Naive thymus-derived CD4-positive, alpha-beta T cell (primary cell): ENCODE data around the gene KDM6A. TPM values are rescaled to one million over a fixed set of nuclear protein-coding genes. Genes with fewer than 3 reads are reported as not detected.
"Not testable (repeated sequence)": the region's sequence is repeated elsewhere in the genome, so short reads cannot be mapped to it uniquely, and the experiment has no call there.

Source experiments
- ATAC-seq: fragments of 150-1000 bp; cut with Tn5 transposase; 2 replicates; pipeline ENCODE4 v1.10.0; 2021; ENCODE audit warnings: mild to moderate bottlenecking, moderate library complexity
- CTCF ChIA-PET: fragments of 350-600 bp; sonication (Branson Sonifier 250); formaldehyde crosslinking; loops from one replicate; lab custom pipeline; 2021; ENCODE audit warnings: antibody characterized with exemption; lab: Charles Lee
- POLR2A ChIA-PET: fragments of 350-600 bp; sonication (Branson Sonifier 250); formaldehyde crosslinking; loops from one replicate; lab custom pipeline; 2021; ENCODE audit warnings: antibody characterized with exemption, inconsistent platforms; lab: Charles Lee
- DNase-seq, 9 donors: peaks; one replicate each; pipeline versions ENCODE4 v3.0.0 to v3.0.0-alpha.2; 2020 to 2022; ENCODE audit warnings: mixed read lengths in 1 of 9
- H3K27ac ChIP-seq: one replicate; pipeline ENCODE4 v1.7.0; 2013; ENCODE audit warnings: mild to moderate bottlenecking, low read depth, low read length, moderate library complexity
- H3K27me3 ChIP-seq, 2 donors: one replicate each; pipeline ENCODE4 v1.7.0; 2013; ENCODE audit warnings: low read length in 2 of 2, mild to moderate bottlenecking in 2 of 2, moderate library complexity in 2 of 2; ENCODE audit not compliant: control insufficient read depth in 2 of 2, insufficient read depth in 2 of 2
- H3K36me3 ChIP-seq, 3 experiments: 1 replicate in 2 of 3; 2 replicates in 1 of 3; pipeline ENCODE4 v1.7.0; 2013; ENCODE audit warnings: low read length in 3 of 3, mild to moderate bottlenecking in 3 of 3, moderate library complexity in 1 of 3; ENCODE audit not compliant: insufficient read depth in 3 of 3, control insufficient read depth in 2 of 3
- H3K4me1 ChIP-seq, 2 donors: one replicate each; pipeline ENCODE4 v1.7.0; 2013; ENCODE audit warnings: low read length in 2 of 2, mild to moderate bottlenecking in 2 of 2, moderate library complexity in 1 of 2; ENCODE audit not compliant: control insufficient read depth in 2 of 2, insufficient read depth in 2 of 2
- H3K4me3 ChIP-seq: 2 replicates; pipeline ENCODE4 v1.7.0; 2013; ENCODE audit warnings: mild to moderate bottlenecking, low read length
- H3K9me3 ChIP-seq, 3 experiments: 1 replicate in 2 of 3; 2 replicates in 1 of 3; pipeline ENCODE4 v1.7.0; 2013; ENCODE audit warnings: low read length in 3 of 3; ENCODE audit not compliant: control insufficient read depth in 2 of 3
- H3K27ac Mint-ChIP-seq, 9 donors: one replicate each; pipeline ENCODE4 v1.8.0; 2020 to 2022; ENCODE audit warnings: mixed read lengths in 9 of 9, mild to moderate bottlenecking in 8 of 9, moderate library complexity in 5 of 9, inconsistent platforms in 2 of 9
- H3K27me3 Mint-ChIP-seq, 5 donors: one replicate each; pipeline ENCODE4 v1.8.0; 2021 to 2022; ENCODE audit warnings: mixed read lengths in 5 of 5, mild to moderate bottlenecking in 1 of 5
- H3K36me3 Mint-ChIP-seq, 5 donors: one replicate each; pipeline ENCODE4 v1.8.0; 2020 to 2022; ENCODE audit warnings: mixed read lengths in 5 of 5, mild to moderate bottlenecking in 3 of 5, inconsistent platforms in 1 of 5
- H3K4me1 Mint-ChIP-seq, 7 donors: one replicate each; pipeline ENCODE4 v1.8.0; 2020 to 2022; ENCODE audit warnings: mixed read lengths in 7 of 7, mild to moderate bottlenecking in 3 of 7, inconsistent platforms in 1 of 7
- H3K4me3 Mint-ChIP-seq, 10 donors: one replicate each; pipeline ENCODE4 v1.8.0; 2020 to 2022; ENCODE audit warnings: mild to moderate bottlenecking in 10 of 10, mixed read lengths in 10 of 10, moderate library complexity in 6 of 10, inconsistent platforms in 2 of 10
- H3K9me3 Mint-ChIP-seq, 11 donors: one replicate each; pipeline ENCODE4 v1.8.0; 2020 to 2022; ENCODE audit warnings: mixed read lengths in 11 of 11, mild to moderate bottlenecking in 4 of 11, inconsistent platforms in 1 of 11, moderate library complexity in 1 of 11
- intact Hi-C, 2 donors: fragments of 100-400 bp; cut with micrococcal nuclease; formaldehyde crosslinking; loops; one replicate each; pipeline ENCODE4 v1.15.1; 2023
- polyA plus RNA-seq, 2 donors: library from polyadenylated mRNA; unstranded; fragments of 300-500 nt; fragmentation: Illumina TruSeq; gene quantifications; one replicate each; pipeline ENCODE4 v1.2.3, GENCODE V29; 2021
- total RNA-seq, 6 experiments: library from RNA in 5 of 6; stranded (reverse) in 5 of 6; gene quantifications; 1 replicate in 5 of 6; 2 replicates in 1 of 6; pipeline ENCODE4 v1.2.3 and lab custom pipeline; 2021 to 2026

The KDM6A gene
- total and polyA plus RNA-seq, 7 experiments from 2014 or later = 17.9 to 55.6 (median 46.9) TPM

- H3K9me3 ChIP-seq = peaks cover 0 to 4% (median 0%) of the 10 kb centered on the region in 3 experiments
- Mint-ChIP-seq H3K4me3 (peak overlapping the region in 1 of 10 donors; percentile 61), H3K4me1 (peaks cover 20 to 72% (median 58%) of the 10 kb centered on the region in 7 donors), H3K27ac (peak overlapping the region in 2 of 9 donors; percentile 10 to 26), H3K36me3 (peaks cover 0 to 38% (median 20%) of the 10 kb centered on the region in 5 donors), H3K27me3 (no peaks in the 10 kb centered on the region), H3K9me3 (peaks cover 0 to 46% (median 5%) of the 10 kb centered on the region in 11 donors)
- ChIA-PET CTCF (interaction anchor here (0.6 kb wide), 1 partner anchor 180 kb away, joined by 3 read pairs; no protein-coding TSS in a partner anchor), POLR2A (no interaction called here)
- ATAC-seq = no peak
- no peaks in the 10 kb centered on the region for H3K27me3 ChIP-seq
- no peak overlapping the region for H3K4me3 ChIP-seq
- H3K36me3 ChIP-seq = no peaks in the 10 kb centered on the region
- no peak overlapping the region for H3K27ac ChIP-seq
- no peak for DNase-seq
- intact Hi-C loops = no loop called here
- H3K4me1 ChIP-seq = peaks cover 6 to 7% of the 10 kb centered on the region in 2 donors
Observed at GRCh38 chrX:44908827-44909226, 35.8 kb downstream of the KDM6A start.

- CTCF ChIA-PET, H3K4me3 Mint-ChIP-seq, POLR2A ChIA-PET, H3K9me3 ChIP-seq, H3K27me3 ChIP-seq, DNase-seq, H3K27ac ChIP-seq, intact Hi-C loops, H3K27me3 Mint-ChIP-seq, H3K4me1 ChIP-seq, H3K36me3 ChIP-seq, H3K4me3 ChIP-seq, ATAC-seq, H3K27ac Mint-ChIP-seq: not testable (repeated sequence)
- Mint-ChIP-seq H3K9me3 (peaks cover 0 to 34% (median 5%) of the 10 kb centered on the region in 11 donors), H3K36me3 (peaks cover 0 to 24% (median 17%) of the 10 kb centered on the region in 5 donors), H3K4me1 (peaks cover 23 to 72% (median 59%) of the 10 kb centered on the region in 7 donors)
Observed at GRCh38 chrX:44910508-44910907, 37.5 kb downstream of the KDM6A start.

GRCh38 chrX:44911074-44911600, 38.1 kb downstream of the KDM6A start:
- POLR2A ChIA-PET, DNase-seq, H3K4me3 ChIP-seq, H3K27ac ChIP-seq, H3K27me3 Mint-ChIP-seq, H3K4me3 Mint-ChIP-seq, intact Hi-C loops, H3K9me3 ChIP-seq, H3K4me1 ChIP-seq, H3K36me3 ChIP-seq, CTCF ChIA-PET, ATAC-seq, H3K27ac Mint-ChIP-seq, H3K27me3 ChIP-seq: not testable (repeated sequence)
- peaks cover 23 to 72% (median 59%) of the 10 kb centered on the region in 7 donors for H3K4me1 Mint-ChIP-seq
- peaks cover 0 to 24% (median 16%) of the 10 kb centered on the region in 5 donors for H3K36me3 Mint-ChIP-seq
- H3K9me3 Mint-ChIP-seq = peaks cover 0 to 34% (median 4%) of the 10 kb centered on the region in 11 donors

- Mint-ChIP-seq H3K36me3 (peaks cover 0 to 14% (median 6%) of the 10 kb centered on the region in 5 donors), H3K4me1 (peaks cover 12 to 72% (median 57%) of the 10 kb centered on the region in 7 donors), H3K27ac (peak overlapping the region in 2 of 9 donors; percentile 12 to 66), H3K9me3 (peaks cover 0 to 18% (median 2%) of the 10 kb centered on the region in 11 donors), H3K4me3 (peak overlapping the region in 7 of 10 donors; percentile 10 to 54 (median 28)), H3K27me3 (no peaks in the 10 kb centered on the region)
- Histone ChIP-seq H3K27me3 (no peaks in the 10 kb centered on the region), H3K9me3 (peaks cover 0 to 4% (median 0%) of the 10 kb centered on the region in 3 experiments), H3K4me3 (no peak overlapping the region), H3K27ac (no peak overlapping the region), H3K4me1 (peaks cover 0 to 4% of the 10 kb centered on the region in 2 donors), H3K36me3 (no peaks in the 10 kb centered on the region)
- POLR2A ChIA-PET = interaction anchor here (0.6 kb wide), 1 partner anchor 31 kb away, joined by 3 read pairs; no protein-coding TSS in a partner anchor
- intact Hi-C loops = no loop called here
- no peak for DNase-seq
- CTCF ChIA-PET = no interaction called here
- no peak for ATAC-seq
Observed at GRCh38 chrX:44913656-44914531, 40.9 kb downstream of the KDM6A start.

- no peak for DNase-seq
- Histone ChIP-seq H3K4me1 (peaks cover 0 to 4% of the 10 kb centered on the region in 2 donors), H3K27me3 (no peaks in the 10 kb centered on the region), H3K27ac (no peak overlapping the region), H3K36me3 (no peaks in the 10 kb centered on the region), H3K9me3 (peaks cover 0 to 4% (median 0%) of the 10 kb centered on the region in 3 experiments), H3K4me3 (no peak overlapping the region)
- Mint-ChIP-seq H3K4me3 (peak overlapping the region in 6 of 10 donors; percentile 12 to 66 (median 48)), H3K27me3 (no peaks in the 10 kb centered on the region), H3K9me3 (peaks cover 0 to 10% (median under 1%) of the 10 kb centered on the region in 11 donors), H3K27ac (peak overlapping the region in 2 of 9 donors; percentile 12 to 66), H3K4me1 (peaks cover 12 to 72% (median 55%) of the 10 kb centered on the region in 7 donors), H3K36me3 (peaks cover 0 to 9% (median 6%) of the 10 kb centered on the region in 5 donors)
- ATAC-seq = no peak
- CTCF ChIA-PET = interaction anchor here (0.5 kb wide), 1 partner anchor 51 kb away, joined by 3 read pairs; no protein-coding TSS in a partner anchor
- POLR2A ChIA-PET = interaction anchor here (0.6 kb wide), 1 partner anchor 32 kb away, joined by 3 read pairs; no protein-coding TSS in a partner anchor
- intact Hi-C loops = loop anchor here in 1 of 2 donors (5.0 kb wide), 1 partner anchor 37 kb away; no protein-coding TSS in a partner anchor
Observed at GRCh38 chrX:44914532-44915198, 41.7 kb downstream of the KDM6A start.

- Mint-ChIP-seq H3K4me3 (peak overlapping the region in 8 of 10 donors; percentile 0 to 66 (median 27)), H3K27ac (peak overlapping the region in 3 of 9 donors; percentile 5 to 47 (median 17)), H3K36me3 (peaks cover 0 to 11% (median 5%) of the 10 kb centered on the region in 5 donors), H3K4me1 (peaks cover 12 to 77% (median 60%) of the 10 kb centered on the region in 7 donors), H3K27me3 (no peaks in the 10 kb centered on the region), H3K9me3 (peaks cover 0 to 8% (median 0%) of the 10 kb centered on the region in 11 donors)
- H3K4me3 ChIP-seq = no peak overlapping the region
- no peaks in the 10 kb centered on the region for H3K27me3 ChIP-seq
- peaks cover 0 to 4% of the 10 kb centered on the region in 2 donors for H3K4me1 ChIP-seq
- H3K36me3 ChIP-seq = no peaks in the 10 kb centered on the region
- H3K9me3 ChIP-seq = peaks cover 0 to 4% (median 0%) of the 10 kb centered on the region in 3 experiments
- ChIA-PET POLR2A (no interaction called here), CTCF (no interaction called here)
- no peak for DNase-seq
- peak; percentile 41 for ATAC-seq
- no peak overlapping the region for H3K27ac ChIP-seq
- intact Hi-C loops = loop anchor here in 1 of 2 donors (5.0 kb wide), 1 partner anchor 38 kb away; no protein-coding TSS in a partner anchor
Observed at GRCh38 chrX:44915361-44915868, 42.4 kb downstream of the KDM6A start.
